Loucy (cell line): ENCODE measurements around the gene BCLAF1.
"Not testable (repeated sequence)": the region's sequence is repeated elsewhere in the genome, so short reads cannot be mapped to it uniquely, and the experiment has no call there.

Experiments
- H2AFZ ChIP-seq: fragments of 200-600 bp; sonication (generic); 2 replicates; pipeline ENCODE4 v1.6.0; 2016; ENCODE audit warnings: antibody characterized with exemption, mild to moderate bottlenecking, low read length, moderate library complexity
- H3F3A ChIP-seq: fragments of 200-600 bp; 2 replicates; pipeline ENCODE4 v1.6.0; 2016; ENCODE audit warnings: antibody characterized with exemption, low read depth, mild to moderate bottlenecking
- H3K27me3 ChIP-seq: fragments of 200-600 bp; sonication (generic); 2 replicates; pipeline ENCODE4 v1.6.1; 2014; ENCODE audit warnings: low read length, mild to moderate bottlenecking; ENCODE audit not compliant: insufficient read depth, poor library complexity, severe bottlenecking
- H3K36me3 ChIP-seq: fragments of 200-600 bp; sonication (generic); 2 replicates; pipeline ENCODE4 v1.6.1; 2016; ENCODE audit warnings: low read length; ENCODE audit not compliant: insufficient read depth
- H3K4me1 ChIP-seq: fragments of 200-600 bp; sonication (generic); 2 replicates; pipeline ENCODE4 v1.5.1; 2014; ENCODE audit warnings: low read length, mild to moderate bottlenecking; ENCODE audit not compliant: insufficient read depth, poor library complexity, severe bottlenecking
- H3K4me2 ChIP-seq: fragments of 200-600 bp; sonication (generic); 2 replicates; pipeline ENCODE4 v1.6.0; 2014; ENCODE audit warnings: antibody characterized with exemption, low read length, low read depth, mild to moderate bottlenecking; ENCODE audit not compliant: poor library complexity, severe bottlenecking
- H3K4me3 ChIP-seq: fragments of 200-600 bp; sonication (generic); 2 replicates; pipeline ENCODE4 v1.5.1; 2014; ENCODE audit warnings: low read length, mild to moderate bottlenecking, mixed read lengths; ENCODE audit not compliant: poor library complexity, severe bottlenecking
- H3K79me2 ChIP-seq: fragments of 200-600 bp; sonication (generic); 2 replicates; pipeline ENCODE4 v1.6.1; 2014; ENCODE audit warnings: low read length; ENCODE audit not compliant: insufficient read depth
- H3K9ac ChIP-seq: fragments of 200-600 bp; sonication (generic); 2 replicates; pipeline ENCODE4 v1.6.0; 2014; ENCODE audit warnings: mild to moderate bottlenecking, low read depth, low read length, moderate library complexity; ENCODE audit not compliant: poor library complexity, severe bottlenecking
- H3K9me2 ChIP-seq: fragments of 200-600 bp; sonication (generic); replicated peaks from 2 replicates; pipeline ENCODE4 v1.6.1; 2016; ENCODE audit warnings: low read depth, low read length, mixed read lengths
- H3K9me3 ChIP-seq: fragments of 200-600 bp; sonication (generic); 2 replicates; pipeline ENCODE4 v1.6.1; 2014; ENCODE audit warnings: mild to moderate bottlenecking, antibody characterized with exemption, low read length, low read depth; ENCODE audit not compliant: insufficient read depth
- H4K20me1 ChIP-seq: fragments of 200-600 bp; sonication (generic); 2 replicates; pipeline ENCODE4 v1.6.0; 2014; ENCODE audit warnings: antibody characterized with exemption, low read length, mild to moderate bottlenecking; ENCODE audit not compliant: insufficient read depth, poor library complexity, severe bottlenecking
- CTCF ChIP-seq: fragments of 200-600 bp; sonication (generic); conservative IDR thresholded peaks from 2 replicates; pipeline ENCODE4 v1.5.1; 2014; ENCODE audit warnings: mild to moderate bottlenecking, antibody characterized with exemption, low read length
- EZH2phosphoT487 ChIP-seq: fragments of 200-600 bp; IDR thresholded peaks from 2 replicates; pipeline ENCODE4 v1.6.1; 2018; ENCODE audit warnings: antibody characterized with exemption, mild to moderate bottlenecking, moderate library complexity, borderline replicate concordance

The BCLAF1 gene

GRCh38 chr6:136226027-136226673 lies 63.5 kb downstream of the BCLAF1 start:
- H3K9ac ChIP-seq: peak overlapping the region; percentile 44
- H4K20me1 ChIP-seq: no peaks in the 10 kb centered on the region
- H3K4me2 ChIP-seq: peak overlapping the region; percentile 59
- no peaks in the 10 kb centered on the region for H3F3A ChIP-seq
- H2AFZ ChIP-seq: peak overlapping the region; percentile 92
- no peaks in the 10 kb centered on the region for H3K9me3 ChIP-seq
- H3K79me2 ChIP-seq: no peaks in the 10 kb centered on the region
- H3K4me3 ChIP-seq: peak overlapping the region; percentile 60
- H3K4me1 ChIP-seq: peaks cover 2% of the 10 kb centered on the region
- TF ChIP-seq EZH2phosphoT487 (no peak), CTCF (peak; percentile 100)
- H3K36me3 ChIP-seq: 0 out of 2 replicates have a peak, but pooled peaks cover 5% of the 10 kb centered on the region
- H3K27me3 ChIP-seq: no peaks in the 10 kb centered on the region
- H3K9me2 ChIP-seq: no peaks in the 10 kb centered on the region

GRCh38 chr6:136225496-136225895 lies 64.2 kb downstream of the BCLAF1 start:
- no peaks in the 10 kb centered on the region for H3F3A ChIP-seq
- TF ChIP-seq EZH2phosphoT487: no peak
- TF ChIP-seq CTCF: no peak
- no peak overlapping the region for H3K4me2 ChIP-seq

GRCh38 chr6:136224974-136225373 lies 64.7 kb downstream of the BCLAF1 start:
- H3K79me2 ChIP-seq, H3K9me2 ChIP-seq, H3K36me3 ChIP-seq, H3K9me3 ChIP-seq, H3K4me3 ChIP-seq, H3K4me1 ChIP-seq, H2AFZ ChIP-seq, H3K9ac ChIP-seq, H4K20me1 ChIP-seq, H3K27me3 ChIP-seq, H3F3A ChIP-seq, H3K4me2 ChIP-seq: not testable (repeated sequence)

More at GRCh38 chr6:136225496-136225895, 64.2 kb downstream of the BCLAF1 start:
- Histone ChIP-seq H3K4me3 (no peak overlapping the region), H3K4me1 (peaks cover 2% of the 10 kb centered on the region), H2AFZ (no peak overlapping the region), H3K9ac (no peak overlapping the region), H3K9me2 (no peaks in the 10 kb centered on the region), H3K79me2 (no peaks in the 10 kb centered on the region), H4K20me1 (no peaks in the 10 kb centered on the region), H3K36me3 (no peaks in the 10 kb centered on the region), H3K27me3 (no peaks in the 10 kb centered on the region), H3K9me3 (no peaks in the 10 kb centered on the region)
